HepG2 (cell line): ENCODE results near the gene GRIP2. TPM values are rescaled to one million over a fixed set of nuclear protein-coding genes. Genes with fewer than 3 reads are reported as not detected.

Source experiments
- ATAC-seq: fragments of 200-7000 bp; cut with Tn5 transposase; 3 replicates; pipeline ENCODE4 v1.9.1; 2020; ENCODE audit warnings: mild to moderate bottlenecking, moderate library complexity
- BruUV-seq: library from RNA; stranded (reverse); fragments of 400-500 nt; replicated peaks from 2 replicates; lab custom pipeline; 2021; lab: Mats Ljungman, UMichigan
- CTCF ChIA-PET: fragments of 300-600 bp; formaldehyde crosslinking; extraction: SDS; loops from one replicate; lab custom pipeline; 2021; ENCODE audit warnings: low total read pairs, inconsistent platforms, low intra/inter-chr PET ratio; lab: Yijun Ruan, JAX
- POLR2A ChIA-PET: fragments of 350-600 bp; sonication (Branson Sonifier 250); formaldehyde crosslinking; loops from one replicate; lab custom pipeline; 2020; ENCODE audit warnings: antibody characterized with exemption, inconsistent platforms; lab: Yijun Ruan, JAX
- DNase-seq: peaks from one replicate; pipeline ENCODE4 v3.0.0-alpha.2; 2015; ENCODE audit warnings: low spot score
- FAIRE-seq: peaks from 3 replicates; lab custom pipeline; 2011; peaks lifted over from hg19 to GRCh38; lab: Jason Lieb, UNC
- H2AFZ ChIP-seq: one replicate; pipeline ENCODE4 v1.6.1; 2011; ENCODE audit warnings: low read length, inconsistent platforms
- H3K27ac ChIP-seq: fragments of 300-600 bp; 3 replicates; pipeline ENCODE4 v1.8.0; 2011; ENCODE audit warnings: mixed run types, mild to moderate bottlenecking, mixed read lengths, low read length, inconsistent platforms; ENCODE audit not compliant: insufficient read depth; ENCODE audit errors: extremely low read length
- H3K27me3 ChIP-seq, 2 experiments: fragments of 200-600 bp in 1 of 2; 2 replicates in 1 of 2; 3 replicates in 1 of 2; pipeline versions ENCODE4 v1.6.0 to v1.8.0; 2011; ENCODE audit warnings: low read length in 2 of 2, mild to moderate bottlenecking in 2 of 2, moderate library complexity in 2 of 2, inconsistent platforms in 1 of 2; ENCODE audit not compliant: insufficient read depth in 2 of 2, control insufficient read depth in 1 of 2
- H3K36me3 ChIP-seq, 2 experiments: fragments of 200-600 bp in 1 of 2; replicated peaks in 1 of 2; 2 replicates in 1 of 2; 3 replicates in 1 of 2; pipeline versions ENCODE4 v1.5.1 to v1.8.0; 2011; ENCODE audit warnings: low read length in 2 of 2, inconsistent platforms in 1 of 2; ENCODE audit not compliant: insufficient read depth in 2 of 2, control insufficient read depth in 1 of 2
- H3K4me1 ChIP-seq: 2 replicates; pipeline ENCODE4 v1.5.1; 2012; ENCODE audit warnings: low read length, inconsistent platforms; ENCODE audit not compliant: insufficient read depth
- H3K4me2 ChIP-seq: 2 replicates; pipeline ENCODE4 v1.6.0; 2011; ENCODE audit warnings: low read depth, low read length, inconsistent platforms
- H3K4me3 ChIP-seq, 3 experiments: fragments of 200-600 bp in 1 of 3; sonication (generic), shearing (Covaris generic) in 1 of 3; replicated peaks in 1 of 3; 2 replicates each; pipeline ENCODE4 v1.5.1; 2011 to 2016; ENCODE audit warnings: low read length in 3 of 3, inconsistent platforms in 2 of 3, low read depth in 2 of 3, mild to moderate bottlenecking in 2 of 3, control low read depth in 1 of 3, mixed read lengths in 1 of 3; ENCODE audit not compliant: insufficient read depth in 1 of 3
- H3K79me2 ChIP-seq: one replicate; pipeline ENCODE4 v1.6.1; 2011; ENCODE audit warnings: low read length, inconsistent platforms; ENCODE audit not compliant: insufficient read depth
- H3K9ac ChIP-seq: 2 replicates; pipeline ENCODE4 v1.6.0; 2011; ENCODE audit warnings: mild to moderate bottlenecking, low read depth, low read length, inconsistent platforms; ENCODE audit not compliant: insufficient read depth
- H3K9me3 ChIP-seq: 2 replicates; pipeline ENCODE4 v1.5.1; 2012; ENCODE audit warnings: mild to moderate bottlenecking, low read length
- H4K20me1 ChIP-seq: 2 replicates; pipeline ENCODE4 v1.6.0; 2011; ENCODE audit warnings: inconsistent platforms, mild to moderate bottlenecking, low read length, moderate library complexity; ENCODE audit not compliant: insufficient read depth
- ASH2L ChIP-seq: fragments of 300-600, 200-600 bp; sonication (generic); IDR thresholded peaks from 2 replicates; pipeline ENCODE4 v1.7.0; 2017; ENCODE audit warnings: low read depth, mild to moderate bottlenecking, moderate library complexity, mixed read lengths, low read length; ENCODE audit not compliant: insufficient read length
- CENPT ChIP-seq: sonication (generic); formaldehyde crosslinking; IDR thresholded peaks from 2 replicates; pipeline ENCODE4 v1.8.0; 2022; ENCODE audit warnings: low read depth, mild to moderate bottlenecking, moderate library complexity, missing genetic modification reagents
- IRF2 ChIP-seq: IDR thresholded peaks from 2 replicates; pipeline ENCODE4 v1.6.1; 2018; ENCODE audit warnings: missing genetic modification reagents, missing compliant biosample characterization
- IRX3 ChIP-seq: sonication (generic); formaldehyde crosslinking; IDR thresholded peaks from 2 replicates; pipeline ENCODE4 v1.8.1; 2023; ENCODE audit warnings: mild to moderate bottlenecking, low read depth, missing genetic modification reagents, borderline replicate concordance
- NCOA2 ChIP-seq: sonication (generic); formaldehyde crosslinking; IDR thresholded peaks from 2 replicates; pipeline ENCODE4 v1.8.0; 2022; ENCODE audit warnings: inconsistent platforms
- PHF21A ChIP-seq: sonication (generic); formaldehyde crosslinking; IDR thresholded peaks from 2 replicates; pipeline ENCODE4 v1.5.0; 2020; ENCODE audit warnings: mild to moderate bottlenecking, missing genetic modification reagents
- REXO4 ChIP-seq: sonication (generic); formaldehyde crosslinking; IDR thresholded peaks from 2 replicates; pipeline ENCODE4 v1.8.0; 2022; ENCODE audit warnings: missing genetic modification reagents, mild to moderate bottlenecking, borderline replicate concordance
- SMC3 ChIP-seq: IDR thresholded peaks from 2 replicates; pipeline ENCODE4 v1.6.1; 2011; ENCODE audit warnings: low read length, improper control_type of control experiment
- STAG1 ChIP-seq: sonication (generic); formaldehyde crosslinking; IDR thresholded peaks from 2 replicates; pipeline ENCODE4 v1.4.0; 2020; ENCODE audit warnings: missing genetic modification reagents
- TOE1 ChIP-seq: sonication (generic); formaldehyde crosslinking; IDR thresholded peaks from 2 replicates; pipeline ENCODE4 v1.4.0; 2020; ENCODE audit warnings: mild to moderate bottlenecking, missing genetic modification reagents
- TOPORS ChIP-seq: sonication (generic); formaldehyde crosslinking; IDR thresholded peaks from 2 replicates; pipeline ENCODE4 v1.8.0; 2023; ENCODE audit warnings: mild to moderate bottlenecking, missing genetic modification reagents
- ZNF431 ChIP-seq: sonication (generic); formaldehyde crosslinking; IDR thresholded peaks from 2 replicates; pipeline ENCODE4 v1.9.0; 2022; ENCODE audit warnings: missing genetic modification reagents, low read depth, mild to moderate bottlenecking, borderline replicate concordance
- ZNF563 ChIP-seq: sonication (generic); formaldehyde crosslinking; IDR thresholded peaks from 2 replicates; pipeline ENCODE4 v1.8.0; 2022; ENCODE audit warnings: mild to moderate bottlenecking, moderate library complexity, missing genetic modification reagents
- ZNF792 ChIP-seq: IDR thresholded peaks from 2 replicates; pipeline ENCODE4 v1.6.1; 2016
- WGBS: methylation state at CpG from one replicate; pipeline ENCODE4 v1.1.6; 2017; ENCODE audit warnings: low lambda C conversion rate; 5-methylcytosine and 5-hydroxymethylcytosine counted together
- in situ Hi-C: cut with HindIII; loops from 2 replicates; pipeline ENCODE4 v1.10.0; 2017; ENCODE audit warnings: low pct_unique_long_range_greater_than_20kb; ENCODE audit not compliant: extremely low pct_ligation_motif_present
- intact Hi-C: fragments of 100-400 bp; cut with micrococcal nuclease; formaldehyde crosslinking; loops from one replicate; pipeline ENCODE4 v1.10.0; 2022; ENCODE audit not compliant: unreplicated experiment
- polyA plus RNA-seq, 8 experiments: library from polyadenylated mRNA; depleted of rRNA in 3 of 8; stranded (reverse) in 7 of 8; unstranded in 1 of 8; fragments of >200 nt; fragmentation: Illumina TruSeq in 4 of 8; extraction: Trizol in 4 of 8; gene quantifications; 2 replicates each; pipeline versions ENCODE4 v1.2.1 to v1.2.3, GENCODE V29; 2011 to 2016; ENCODE audit warnings: low read depth in 4 of 8, missing spikeins in 1 of 8, mixed read lengths in 1 of 8; ENCODE audit not compliant: insufficient read depth in 1 of 8
- total RNA-seq, 5 experiments: library from RNA; depleted of rRNA; stranded (reverse); fragments of >200 nt; fragmentation: Illumina TruSeq; extraction: Trizol; gene quantifications; 2 replicates each; pipeline ENCODE4 v1.2.3, GENCODE V29; 2016; ENCODE audit warnings: low read depth in 1 of 5
- TF ChIP-seq, protein P1 (sequence below): sonication (generic); formaldehyde crosslinking; IDR thresholded peaks from 2 replicates; pipeline ENCODE4 v1.5.0; 2020; ENCODE audit warnings: mild to moderate bottlenecking, missing genetic modification reagents, moderate library complexity
- TF ChIP-seq, protein P2 (sequence below): sonication (generic); formaldehyde crosslinking; conservative IDR thresholded peaks from 2 replicates; pipeline ENCODE4 v1.4.0; 2020; ENCODE audit warnings: missing genetic modification reagents
- TF ChIP-seq, protein P3 (sequence below): sonication (generic); formaldehyde crosslinking; IDR thresholded peaks from 2 replicates; pipeline ENCODE4 v1.5.1; 2020; ENCODE audit warnings: mild to moderate bottlenecking, missing genetic modification reagents

Gene GRIP2
- total and polyA plus RNA-seq, 2 of the 13 experiments (the other 11 are each of a cell fraction or from before 2014, with no cell fraction given), result 0.11 to 0.24 TPM

DNA sequence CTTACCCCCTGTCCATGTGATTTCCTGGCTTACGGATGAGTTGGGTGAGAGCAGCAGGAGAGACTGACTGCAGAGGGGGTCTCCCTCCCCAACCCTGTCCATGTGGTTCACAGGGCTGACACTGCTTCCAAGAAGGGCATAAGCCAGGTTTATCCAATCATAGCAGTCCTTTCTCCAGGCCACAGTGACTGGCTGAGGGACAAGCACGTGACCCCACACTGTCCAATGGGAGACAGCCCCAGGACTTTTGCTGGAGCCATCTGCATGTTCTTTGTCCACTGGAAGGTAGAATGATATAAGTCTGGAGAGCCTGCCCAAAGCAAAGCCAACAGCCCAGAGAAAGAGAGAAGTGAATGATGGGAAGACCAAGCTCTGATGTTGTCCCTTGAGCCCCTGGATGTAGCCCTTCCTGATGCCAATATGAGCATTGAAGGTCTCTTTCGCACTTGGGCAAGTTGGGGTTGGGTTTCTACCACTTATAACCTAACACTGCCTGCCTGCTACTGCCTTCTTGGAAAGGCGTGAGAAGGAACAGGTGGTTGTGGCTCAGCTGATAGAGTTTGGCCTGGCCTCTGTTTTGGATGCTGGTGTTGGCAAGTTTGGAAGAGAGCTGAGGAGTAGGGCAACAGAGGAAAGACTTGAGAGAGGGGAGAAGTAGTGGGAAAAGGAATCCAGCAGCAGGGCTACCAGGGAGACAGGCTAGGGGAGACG, 41.3 kb upstream of the GRIP2 start (continued):
- TF ChIP-seq CENPT (no peak), ZNF431 (CRISPR knock-in tag) (no peak), ZNF563 (CRISPR knock-in tag) (no peak), IRF2 (no peak)

DNA sequence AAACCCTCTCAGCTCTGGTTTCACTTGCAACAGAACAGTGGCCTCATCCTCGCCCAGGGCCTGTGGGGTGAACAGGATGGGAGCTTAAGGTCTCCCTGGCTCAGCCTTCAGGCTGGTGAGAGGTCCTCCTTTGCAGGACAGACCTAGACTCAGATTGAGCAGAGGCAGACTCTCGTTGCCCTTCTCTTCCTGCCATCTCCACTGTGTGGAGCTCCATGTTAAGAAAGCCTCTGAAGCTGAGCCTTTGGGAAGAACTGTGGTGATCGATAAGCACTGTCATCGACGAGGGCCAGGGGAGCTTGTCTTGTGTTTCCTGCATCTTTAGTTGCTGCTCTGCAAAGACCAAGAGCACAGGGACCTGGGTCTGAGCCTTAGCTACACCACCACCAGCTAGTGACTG, 37.8 kb upstream of the GRIP2 start:
- Histone ChIP-seq H3K27ac (no peak overlapping the region), H2AFZ (no peak overlapping the region), H3K9me3 (no peaks in the 10 kb centered on the region), H3K27me3 (peaks cover 0 to 12% of the 10 kb centered on the region in 2 experiments; a peak in 2 of 5 replicates), H3K4me2 (no peak overlapping the region), H3K79me2 (no peaks in the 10 kb centered on the region), H3K36me3 (no peaks in the 10 kb centered on the region), H3K9ac (no peak overlapping the region), H3K4me3 (no peak overlapping the region), H4K20me1 (peaks cover 2% of the 10 kb centered on the region; the same call in 1 of the 2 replicates), H3K4me1 (no peaks in the 10 kb centered on the region)
- ChIA-PET CTCF (no interaction called here), POLR2A (no interaction called here)
- no TSS peak for BruUV-seq
- DNase-seq (no peak), ATAC-seq (peak; percentile 79), FAIRE-seq (no peak)
- in situ Hi-C loops, result no loop called here
- intact Hi-C loops, result no loop called here
- WGBS, result 0% methylated on average over 1 of the region's 5 CpGs
- TF ChIP-seq ZNF792 (CRISPR knock-in tag), result no peak
- no peak for TF ChIP-seq ASH2L
- TF ChIP-seq, protein P1, sequence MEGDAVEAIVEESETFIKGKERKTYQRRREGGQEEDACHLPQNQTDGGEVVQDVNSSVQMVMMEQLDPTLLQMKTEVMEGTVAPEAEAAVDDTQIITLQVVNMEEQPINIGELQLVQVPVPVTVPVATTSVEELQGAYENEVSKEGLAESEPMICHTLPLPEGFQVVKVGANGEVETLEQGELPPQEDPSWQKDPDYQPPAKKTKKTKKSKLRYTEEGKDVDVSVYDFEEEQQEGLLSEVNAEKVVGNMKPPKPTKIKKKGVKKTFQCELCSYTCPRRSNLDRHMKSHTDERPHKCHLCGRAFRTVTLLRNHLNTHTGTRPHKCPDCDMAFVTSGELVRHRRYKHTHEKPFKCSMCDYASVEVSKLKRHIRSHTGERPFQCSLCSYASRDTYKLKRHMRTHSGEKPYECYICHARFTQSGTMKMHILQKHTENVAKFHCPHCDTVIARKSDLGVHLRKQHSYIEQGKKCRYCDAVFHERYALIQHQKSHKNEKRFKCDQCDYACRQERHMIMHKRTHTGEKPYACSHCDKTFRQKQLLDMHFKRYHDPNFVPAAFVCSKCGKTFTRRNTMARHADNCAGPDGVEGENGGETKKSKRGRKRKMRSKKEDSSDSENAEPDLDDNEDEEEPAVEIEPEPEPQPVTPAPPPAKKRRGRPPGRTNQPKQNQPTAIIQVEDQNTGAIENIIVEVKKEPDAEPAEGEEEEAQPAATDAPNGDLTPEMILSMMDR (CRISPR knock-in tag), result peak; percentile 62
- TF ChIP-seq PHF21A (CRISPR knock-in tag), result no peak
- TF ChIP-seq TOPORS, result no peak
- TF ChIP-seq TOE1 (CRISPR knock-in tag), result no peak
- TF ChIP-seq NCOA2, result no peak
- no peak for TF ChIP-seq REXO4 (CRISPR knock-in tag)
- TF ChIP-seq STAG1, result peak; percentile 56
- TF ChIP-seq, protein P2, sequence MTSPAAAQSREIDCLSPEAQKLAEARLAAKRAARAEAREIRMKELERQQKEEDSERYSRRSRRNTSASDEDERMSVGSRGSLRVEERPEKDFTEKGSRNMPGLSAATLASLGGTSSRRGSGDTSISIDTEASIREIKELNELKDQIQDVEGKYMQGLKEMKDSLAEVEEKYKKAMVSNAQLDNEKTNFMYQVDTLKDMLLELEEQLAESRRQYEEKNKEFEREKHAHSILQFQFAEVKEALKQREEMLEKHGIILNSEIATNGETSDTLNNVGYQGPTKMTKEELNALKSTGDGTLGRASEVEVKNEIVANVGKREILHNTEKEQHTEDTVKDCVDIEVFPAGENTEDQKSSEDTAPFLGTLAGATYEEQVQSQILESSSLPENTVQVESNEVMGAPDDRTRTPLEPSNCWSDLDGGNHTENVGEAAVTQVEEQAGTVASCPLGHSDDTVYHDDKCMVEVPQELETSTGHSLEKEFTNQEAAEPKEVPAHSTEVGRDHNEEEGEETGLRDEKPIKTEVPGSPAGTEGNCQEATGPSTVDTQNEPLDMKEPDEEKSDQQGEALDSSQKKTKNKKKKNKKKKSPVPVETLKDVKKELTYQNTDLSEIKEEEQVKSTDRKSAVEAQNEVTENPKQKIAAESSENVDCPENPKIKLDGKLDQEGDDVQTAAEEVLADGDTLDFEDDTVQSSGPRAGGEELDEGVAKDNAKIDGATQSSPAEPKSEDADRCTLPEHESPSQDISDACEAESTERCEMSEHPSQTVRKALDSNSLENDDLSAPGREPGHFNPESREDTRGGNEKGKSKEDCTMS (CRISPR knock-in tag), result no peak
- TF ChIP-seq IRX3, result no peak
- TF ChIP-seq SMC3, result peak; percentile 15; the same call in 1 of the 2 replicates
- TF ChIP-seq, protein P3, sequence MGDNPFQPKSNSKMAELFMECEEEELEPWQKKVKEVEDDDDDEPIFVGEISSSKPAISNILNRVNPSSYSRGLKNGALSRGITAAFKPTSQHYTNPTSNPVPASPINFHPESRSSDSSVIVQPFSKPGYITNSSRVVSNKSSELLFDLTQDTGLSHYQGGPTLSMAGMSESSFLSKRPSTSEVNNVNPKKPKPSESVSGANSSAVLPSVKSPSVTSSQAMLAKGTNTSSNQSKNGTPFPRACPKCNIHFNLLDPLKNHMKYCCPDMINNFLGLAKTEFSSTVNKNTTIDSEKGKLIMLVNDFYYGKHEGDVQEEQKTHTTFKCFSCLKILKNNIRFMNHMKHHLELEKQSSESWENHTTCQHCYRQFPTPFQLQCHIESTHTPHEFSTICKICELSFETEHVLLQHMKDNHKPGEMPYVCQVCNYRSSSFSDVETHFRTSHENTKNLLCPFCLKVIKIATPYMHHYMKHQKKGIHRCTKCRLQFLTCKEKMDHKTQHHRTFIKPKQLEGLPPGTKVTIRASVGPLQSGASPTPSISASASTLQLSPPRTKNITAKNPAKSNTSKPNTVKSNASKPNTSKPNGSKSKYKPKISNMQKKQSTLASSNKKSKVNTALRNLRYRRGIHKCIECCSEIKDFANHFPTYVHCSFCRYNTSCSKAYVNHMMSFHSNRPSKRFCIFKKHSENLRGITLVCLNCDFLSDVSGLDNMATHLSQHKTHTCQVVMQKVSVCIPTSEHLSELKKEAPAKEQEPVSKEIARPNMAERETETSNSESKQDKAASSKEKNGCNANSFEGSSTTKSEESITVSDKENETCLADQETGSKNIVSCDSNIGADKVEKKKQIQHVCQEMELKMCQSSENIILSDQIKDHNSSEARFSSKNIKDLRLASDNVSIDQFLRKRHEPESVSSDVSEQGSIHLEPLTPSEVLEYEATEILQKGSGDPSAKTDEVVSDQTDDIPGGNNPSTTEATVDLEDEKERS (CRISPR knock-in tag), result no peak
